Fibroblast of the aortic adventitia (primary cell): ENCODE results near the gene CEP170B. TPM values are rescaled to one million over a fixed set of nuclear protein-coding genes. Genes with fewer than 3 reads are reported as not detected.
"Not testable (repeated sequence)": the region's sequence is repeated elsewhere in the genome, so short reads cannot be mapped to it uniquely, and the experiment has no call there.

Experiments
- DNase-seq: peaks from one replicate; pipeline ENCODE4 v3.0.0-alpha.2; 2010; ENCODE audit warnings: low read depth
- H3K4me3 ChIP-seq: 2 replicates; pipeline ENCODE4 v1.5.1; 2011; ENCODE audit warnings: low read depth, mild to moderate bottlenecking, control low read depth, low read length, moderate library complexity
- CTCF ChIP-seq: IDR thresholded peaks from 2 replicates; pipeline ENCODE4 v1.5.1; 2011; ENCODE audit warnings: mild to moderate bottlenecking, low read length, control low read depth, inconsistent platforms; ENCODE audit not compliant: insufficient read depth
- total RNA-seq: library from RNA; depleted of rRNA; stranded (reverse); fragments of >200 nt; gene quantifications from 2 replicates; pipeline ENCODE4 v1.2.3, GENCODE V29; 2012; ENCODE audit warnings: low replicate concordance

Gene CEP170B
- total RNA-seq, 1 donor, result 18.2 TPM

- no peak overlapping the region for H3K4me3 ChIP-seq
- DNase-seq, result no peak
- no peak for TF ChIP-seq CTCF
Measured at GRCh38 chr14:104889375-104889757, 24.3 kb downstream of the CEP170B start.

GRCh38 chr14:104890292-104890691 is 25.2 kb downstream of the CEP170B start:
- DNase-seq, H3K4me3 ChIP-seq: not testable (repeated sequence)

GRCh38 chr14:104891121-104891551 is 26.1 kb downstream of the CEP170B start:
- no peak overlapping the region for H3K4me3 ChIP-seq
- TF ChIP-seq CTCF, result no peak
- no peak for DNase-seq

- DNase-seq, result no peak
- no peak overlapping the region for H3K4me3 ChIP-seq
- TF ChIP-seq CTCF, result no peak
Measured at GRCh38 chr14:104891664-104892530, 26.8 kb downstream of the CEP170B start.

GRCh38 chr14:104892531-104893434 is 27.7 kb downstream of the CEP170B start:
- DNase-seq, result no peak
- no peak for TF ChIP-seq CTCF
- H3K4me3 ChIP-seq, result no peak overlapping the region

GRCh38 chr14:104893435-104894207 is 28.6 kb downstream of the CEP170B start:
- no peak for DNase-seq
- H3K4me3 ChIP-seq, result no peak overlapping the region
- no peak for TF ChIP-seq CTCF
